Endothelial cell (in vitro differentiated cells): ENCODE data around the gene USP27X. TPM values are rescaled to one million over a fixed set of nuclear protein-coding genes. Genes with fewer than 3 reads are reported as not detected.

ENCODE experiments used
- DNase-seq: peaks from one replicate; pipeline ENCODE4 v3.0.0; 2021; ENCODE audit warnings: low spot score
- H3K27ac Mint-ChIP-seq: one replicate; pipeline ENCODE4 v1.8.0; 2021; ENCODE audit warnings: mixed read lengths, inconsistent platforms; ENCODE audit not compliant: unreplicated experiment
- H3K27me3 Mint-ChIP-seq: one replicate; pipeline ENCODE4 v1.8.0; 2021; ENCODE audit warnings: mild to moderate bottlenecking, moderate library complexity, mixed read lengths, inconsistent platforms; ENCODE audit not compliant: unreplicated experiment
- H3K36me3 Mint-ChIP-seq: one replicate; pipeline ENCODE4 v1.8.0; 2021; ENCODE audit warnings: mild to moderate bottlenecking, low read depth, mixed read lengths, inconsistent platforms; ENCODE audit not compliant: unreplicated experiment
- H3K4me1 Mint-ChIP-seq: one replicate; pipeline ENCODE4 v1.8.0; 2021; ENCODE audit warnings: mild to moderate bottlenecking, mixed read lengths, inconsistent platforms; ENCODE audit not compliant: unreplicated experiment
- H3K4me3 Mint-ChIP-seq: one replicate; pipeline ENCODE4 v1.8.0; 2021; ENCODE audit warnings: mild to moderate bottlenecking, mixed read lengths, inconsistent platforms; ENCODE audit not compliant: unreplicated experiment
- H3K9me3 Mint-ChIP-seq: one replicate; pipeline ENCODE4 v1.8.0; 2021; ENCODE audit warnings: mixed read lengths, inconsistent platforms; ENCODE audit not compliant: unreplicated experiment
- CTCF ChIP-seq: fragments of 200-600 bp; sonication (generic); IDR thresholded peaks from one replicate; pipeline ENCODE4 v1.5.0; 2021; ENCODE audit warnings: antibody characterized with exemption; ENCODE audit not compliant: unreplicated experiment
- total RNA-seq: library from RNA; stranded (reverse); fragmentation: NEBNext Ultra II Directional; extraction: Animal tissue kit (Norgen Biotek cat#: 25700); gene quantifications from one replicate; pipeline ENCODE4 v1.2.1, GENCODE V29; 2021; ENCODE audit not compliant: unreplicated experiment

Gene USP27X
- total RNA-seq, 1 donor from 2014 or later: 6.6 TPM

GRCh38 chrX:49901048-49901447 is 21.8 kb downstream of the USP27X start:
- H3K27me3 Mint-ChIP-seq: no peaks in the 10 kb centered on the region
- no peak overlapping the region for H3K27ac Mint-ChIP-seq
- peaks cover 4% of the 10 kb centered on the region for H3K36me3 Mint-ChIP-seq
- no peaks in the 10 kb centered on the region for H3K4me1 Mint-ChIP-seq
- no peak for TF ChIP-seq CTCF
- no peaks in the 10 kb centered on the region for H3K9me3 Mint-ChIP-seq
- H3K4me3 Mint-ChIP-seq: no peak overlapping the region
- no peak for DNase-seq

- DNase-seq: no peak
- TF ChIP-seq CTCF: no peak
- H3K27ac Mint-ChIP-seq: no peak overlapping the region
Measured at GRCh38 chrX:49910344-49910743, 31.1 kb downstream of the USP27X start.

GRCh38 chrX:49912086-49912485 is 32.8 kb downstream of the USP27X start:
- Mint-ChIP-seq H3K36me3 (no peaks in the 10 kb centered on the region), H3K9me3 (no peaks in the 10 kb centered on the region), H3K4me3 (no peak overlapping the region), H3K27ac (no peak overlapping the region), H3K4me1 (no peaks in the 10 kb centered on the region), H3K27me3 (no peaks in the 10 kb centered on the region)
- DNase-seq: no peak
- TF ChIP-seq CTCF: no peak

More at GRCh38 chrX:49910344-49910743, 31.1 kb downstream of the USP27X start:
- H3K9me3 Mint-ChIP-seq: no peaks in the 10 kb centered on the region
- no peaks in the 10 kb centered on the region for H3K27me3 Mint-ChIP-seq
- no peaks in the 10 kb centered on the region for H3K36me3 Mint-ChIP-seq
- H3K4me1 Mint-ChIP-seq: no peaks in the 10 kb centered on the region
- H3K4me3 Mint-ChIP-seq: no peak overlapping the region

- Mint-ChIP-seq H3K4me3 (no peak overlapping the region), H3K27ac (no peak overlapping the region), H3K27me3 (no peaks in the 10 kb centered on the region), H3K36me3 (no peaks in the 10 kb centered on the region), H3K4me1 (no peaks in the 10 kb centered on the region), H3K9me3 (no peaks in the 10 kb centered on the region)
- DNase-seq: no peak
- no peak for TF ChIP-seq CTCF
Measured at GRCh38 chrX:49912861-49913260, 33.6 kb downstream of the USP27X start.

- peak; percentile 35 for DNase-seq
- Mint-ChIP-seq H3K27ac (no peak overlapping the region), H3K4me1 (no peaks in the 10 kb centered on the region), H3K27me3 (no peaks in the 10 kb centered on the region), H3K4me3 (no peak overlapping the region), H3K9me3 (no peaks in the 10 kb centered on the region), H3K36me3 (no peaks in the 10 kb centered on the region)
- TF ChIP-seq CTCF: peak; percentile 59
Measured at GRCh38 chrX:49915361-49916222, 36.3 kb downstream of the USP27X start.
